ENCODE data around the gene THAP5. TPM values are rescaled to one million over a fixed set of nuclear protein-coding genes. Genes with fewer than 3 reads are reported as not detected.

Gene THAP5
- total and polyA plus RNA-seq, 4 donors = 8.5 to 41.3 (median 17.1) TPM

DNA sequence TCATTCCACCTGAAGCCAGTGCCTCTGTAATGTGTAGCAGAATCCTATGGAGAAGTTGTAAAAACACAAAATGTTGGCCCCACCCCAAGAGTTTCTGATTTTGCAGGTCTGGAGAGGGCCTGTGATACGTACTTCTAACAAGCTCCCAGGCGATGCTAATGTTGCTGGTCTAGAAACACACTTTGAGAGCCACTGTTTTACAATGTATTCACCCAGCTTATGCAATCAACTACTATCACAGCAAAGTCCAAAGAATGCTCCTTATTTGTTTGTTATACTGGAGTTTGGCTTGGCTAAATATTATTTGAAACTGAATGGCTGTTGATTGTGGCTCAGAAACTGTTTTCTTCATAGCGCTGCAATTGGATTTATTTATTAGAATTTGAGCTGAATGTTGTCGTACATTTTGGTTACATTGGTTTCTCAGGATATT is 44.5 kb upstream of the THAP5 start:
- Histone ChIP-seq H3K4me3 (no peak overlapping the region), H3K4me1 (ENCODE audit: control insufficient read depth in 5 of 5, insufficient read depth in 5 of 5, low read length in 5 of 5) (peaks cover 0 to 8% (median 0%) of the 10 kb centered on the region in 5 donors), H3K36me3 (ENCODE audit: control insufficient read depth in 4 of 4, insufficient read depth in 4 of 4, low read length in 4 of 4) (no peaks in the 10 kb centered on the region), H3K9ac (ENCODE audit: insufficient read depth in 1 of 2, low read length in 2 of 2) (no peak overlapping the region), H3K27me3 (ENCODE audit: control insufficient read depth in 3 of 3, insufficient read depth in 3 of 3, low read length in 2 of 3) (no peaks in the 10 kb centered on the region), H3K9me3 (ENCODE audit: control insufficient read depth in 4 of 4, insufficient read depth in 3 of 4, low read length in 3 of 4) (peaks cover 0 to 2% (median 0%) of the 10 kb centered on the region in 4 donors), H3K27ac (ENCODE audit: low read depth in 1 of 2, low read length in 1 of 2) (no peak overlapping the region)
- DNase-seq (peak; percentile 35 to 73 (median 41)), ATAC-seq (ENCODE audit: insufficient read depth, low FRiP score) (no peak)
- TF ChIP-seq CTCF (IDR thresholded peaks at IDR 0.05; ENCODE audit: control extremely low read depth, extremely low read depth) = no peak
- 73 to 84% methylated on average over 4 of the region's 4 CpGs for WGBS, 2 donors

DNA sequence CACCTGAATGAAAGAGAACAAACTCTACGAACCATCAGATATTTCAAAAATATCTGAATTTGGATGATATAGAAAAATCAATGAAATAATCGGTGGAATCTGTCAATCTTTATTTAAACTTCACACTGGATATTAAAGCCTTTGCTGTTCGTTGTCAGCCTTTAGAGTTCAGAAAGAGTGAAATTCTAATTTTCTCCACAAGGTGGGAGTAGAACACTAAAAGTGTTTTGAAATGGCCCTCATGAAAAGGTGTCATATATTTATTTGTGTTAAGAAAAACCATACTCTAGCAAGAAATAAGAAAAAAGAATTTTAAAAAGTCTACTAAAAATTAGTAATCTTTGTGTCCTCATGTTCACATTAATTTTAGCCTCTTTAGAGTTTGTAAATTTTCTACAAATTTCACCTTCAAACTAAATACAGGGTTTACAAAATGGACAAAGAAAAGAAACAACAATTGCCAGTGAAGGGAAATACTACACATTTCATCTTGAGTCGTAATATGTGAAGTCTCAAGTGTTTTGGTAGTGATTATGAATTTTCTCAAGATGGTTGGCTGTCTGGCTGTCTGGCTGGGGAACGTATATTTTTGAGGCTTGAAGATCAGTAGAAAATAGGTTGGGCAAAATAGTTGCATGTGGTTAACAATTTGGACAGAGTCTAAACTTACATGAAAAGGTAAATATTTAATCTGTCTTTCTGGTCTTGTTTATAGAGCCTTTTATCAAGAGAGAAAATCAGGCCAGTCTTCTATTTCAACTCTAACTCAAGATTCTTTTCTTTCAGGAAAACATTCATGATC is 43.8 kb upstream of the THAP5 start:
- Histone ChIP-seq H3K4me1 (ENCODE audit: control insufficient read depth in 5 of 5, insufficient read depth in 5 of 5, low read length in 5 of 5) (peaks cover 0 to 8% (median 0%) of the 10 kb centered on the region in 5 donors), H3K4me3 (no peak overlapping the region), H3K9ac (ENCODE audit: insufficient read depth in 1 of 2, low read length in 2 of 2) (no peak overlapping the region), H3K27ac (ENCODE audit: low read depth in 1 of 2, low read length in 1 of 2) (no peak overlapping the region), H3K27me3 (ENCODE audit: control insufficient read depth in 3 of 3, insufficient read depth in 3 of 3, low read length in 2 of 3) (no peaks in the 10 kb centered on the region), H3K36me3 (ENCODE audit: control insufficient read depth in 4 of 4, insufficient read depth in 4 of 4, low read length in 4 of 4) (no peaks in the 10 kb centered on the region), H3K9me3 (ENCODE audit: control insufficient read depth in 4 of 4, insufficient read depth in 3 of 4, low read length in 3 of 4) (peaks cover 0 to 2% (median 0%) of the 10 kb centered on the region in 4 donors)
- 19 to 27% methylated on average over 5 of the region's 5 CpGs for WGBS, 2 donors
- peak in 2 of 3 donors; percentile 80 to 81 for DNase-seq
- ATAC-seq (ENCODE audit: insufficient read depth, low FRiP score) = no peak
- peak; percentile 43 for TF ChIP-seq CTCF (IDR thresholded peaks at IDR 0.05; ENCODE audit: control extremely low read depth, extremely low read depth)

DNA sequence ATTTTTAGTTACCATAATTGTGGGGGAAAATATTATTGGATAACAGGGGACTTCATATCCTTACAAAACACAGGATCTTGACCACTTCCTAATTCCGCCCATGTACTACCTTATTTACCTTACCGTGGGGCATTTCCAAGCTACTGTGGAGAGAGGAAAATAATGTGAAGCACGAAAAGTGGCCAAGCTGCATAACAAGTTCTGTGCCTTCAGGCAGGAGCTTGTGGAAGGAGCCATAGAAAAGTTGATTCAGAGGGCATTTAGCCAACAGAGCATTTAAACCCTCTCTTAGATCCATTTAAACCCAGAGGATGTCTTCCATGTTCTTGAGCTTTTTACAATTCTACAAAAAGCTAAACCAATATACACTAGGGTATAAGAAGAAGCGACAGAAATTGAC is 41.8 kb upstream of the THAP5 start:
- WGBS, 2 donors = 54 to 57% methylated on average over 4 of the region's 4 CpGs
- H3K36me3 ChIP-seq (ENCODE audit: control insufficient read depth in 4 of 4, insufficient read depth in 4 of 4, low read length in 4 of 4) = no peaks in the 10 kb centered on the region
- H3K27me3 ChIP-seq (ENCODE audit: control insufficient read depth in 3 of 3, insufficient read depth in 3 of 3, low read length in 2 of 3) = peaks cover 0 to 4% (median 0%) of the 10 kb centered on the region in 3 donors
- peaks cover 0 to 8% (median 0%) of the 10 kb centered on the region in 5 donors for H3K4me1 ChIP-seq (ENCODE audit: control insufficient read depth in 5 of 5, insufficient read depth in 5 of 5, low read length in 5 of 5)
- H3K4me3 ChIP-seq = no peak overlapping the region
- ATAC-seq (ENCODE audit: insufficient read depth, low FRiP score) = no peak
- DNase-seq = peak in 2 of 3 donors; percentile 48 to 62
- H3K9me3 ChIP-seq (ENCODE audit: control insufficient read depth in 4 of 4, insufficient read depth in 3 of 4, low read length in 3 of 4) = peaks cover 0 to 2% (median 0%) of the 10 kb centered on the region in 4 donors
- H3K27ac ChIP-seq (ENCODE audit: low read depth in 1 of 2, low read length in 1 of 2) = no peak overlapping the region
- no peak overlapping the region for H3K9ac ChIP-seq (ENCODE audit: insufficient read depth in 1 of 2, low read length in 2 of 2)
- no peak for TF ChIP-seq CTCF (IDR thresholded peaks at IDR 0.05; ENCODE audit: control extremely low read depth, extremely low read depth)
